ENCODE results near the gene PRIM2.

DNA sequence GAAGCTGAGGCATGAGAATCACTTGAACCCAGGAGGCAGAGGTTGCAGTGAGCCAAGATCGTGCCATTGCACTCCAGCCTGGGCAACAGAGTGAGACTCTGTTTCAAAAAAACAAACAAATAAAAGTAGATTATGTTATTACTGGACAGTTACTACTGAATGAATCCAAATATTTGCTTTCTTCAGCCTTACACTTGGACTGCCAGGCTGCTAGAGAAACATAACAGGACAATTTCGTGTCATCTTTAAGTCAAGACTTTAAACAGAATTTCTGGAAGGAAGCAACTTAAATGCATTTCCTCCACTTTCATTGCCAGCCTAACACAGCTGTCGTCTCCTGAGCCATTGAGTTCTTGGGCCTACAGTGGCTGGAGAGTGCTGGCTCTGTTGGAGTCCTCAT lies 42.0 kb upstream of the PRIM2 start:
- TF ChIP-seq, protein P1, sequence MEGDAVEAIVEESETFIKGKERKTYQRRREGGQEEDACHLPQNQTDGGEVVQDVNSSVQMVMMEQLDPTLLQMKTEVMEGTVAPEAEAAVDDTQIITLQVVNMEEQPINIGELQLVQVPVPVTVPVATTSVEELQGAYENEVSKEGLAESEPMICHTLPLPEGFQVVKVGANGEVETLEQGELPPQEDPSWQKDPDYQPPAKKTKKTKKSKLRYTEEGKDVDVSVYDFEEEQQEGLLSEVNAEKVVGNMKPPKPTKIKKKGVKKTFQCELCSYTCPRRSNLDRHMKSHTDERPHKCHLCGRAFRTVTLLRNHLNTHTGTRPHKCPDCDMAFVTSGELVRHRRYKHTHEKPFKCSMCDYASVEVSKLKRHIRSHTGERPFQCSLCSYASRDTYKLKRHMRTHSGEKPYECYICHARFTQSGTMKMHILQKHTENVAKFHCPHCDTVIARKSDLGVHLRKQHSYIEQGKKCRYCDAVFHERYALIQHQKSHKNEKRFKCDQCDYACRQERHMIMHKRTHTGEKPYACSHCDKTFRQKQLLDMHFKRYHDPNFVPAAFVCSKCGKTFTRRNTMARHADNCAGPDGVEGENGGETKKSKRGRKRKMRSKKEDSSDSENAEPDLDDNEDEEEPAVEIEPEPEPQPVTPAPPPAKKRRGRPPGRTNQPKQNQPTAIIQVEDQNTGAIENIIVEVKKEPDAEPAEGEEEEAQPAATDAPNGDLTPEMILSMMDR (optimal IDR thresholded peaks at IDR 0.05 in 1 of 3, IDR thresholded peaks at IDR 0.05 in 1 of 3, conservative IDR thresholded peaks at IDR 0.05 in 1 of 3; ENCODE audit: extremely low read depth in 1 of 3, insufficient read depth in 2 of 3, low read length in 3 of 3) = no peak
- TF ChIP-seq EZH2 (IDR thresholded peaks at IDR 0.05; ENCODE audit: low read length) = no peak

All from keratinocyte (primary cell).